Ecto neural progenitor cell (in vitro differentiated cells): ENCODE measurements around the gene NAA15.
A peak's percentile ranks its signal among the peaks of the same experiment; 100 is the strongest.
"Not testable (repeated sequence)": the region's sequence is repeated elsewhere in the genome, so short reads cannot be mapped to it uniquely, and the experiment has no call there.

ENCODE experiments used
- DNase-seq: peaks from one replicate; pipeline ENCODE4 v3.0.0-alpha.2; 2018; ENCODE audit warnings: low spot score

The NAA15 gene

GRCh38 chr4:139451997-139452396 is 150.7 kb downstream of the NAA15 start:
- no peak for DNase-seq

DNA sequence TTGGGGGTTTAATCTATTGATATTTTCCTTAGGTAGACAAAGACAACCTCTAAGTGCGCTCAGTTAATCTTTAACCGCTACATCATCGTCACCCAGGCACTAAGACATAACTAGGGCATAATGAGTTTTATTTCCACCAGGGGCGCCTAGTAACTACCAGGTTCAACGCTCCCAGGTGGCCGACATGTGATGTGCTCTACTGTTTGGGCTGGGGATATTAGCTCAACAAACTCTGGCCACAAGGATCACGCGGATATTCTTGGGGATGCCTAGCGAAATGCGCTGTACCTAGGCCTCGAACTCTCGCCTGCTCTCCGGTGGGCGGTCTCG is 151.7 kb downstream of the NAA15 start:
- DNase-seq: no peak

GRCh38 chr4:139453371-139454110 is 152.2 kb downstream of the NAA15 start:
- DNase-seq: peak; percentile 96

DNA sequence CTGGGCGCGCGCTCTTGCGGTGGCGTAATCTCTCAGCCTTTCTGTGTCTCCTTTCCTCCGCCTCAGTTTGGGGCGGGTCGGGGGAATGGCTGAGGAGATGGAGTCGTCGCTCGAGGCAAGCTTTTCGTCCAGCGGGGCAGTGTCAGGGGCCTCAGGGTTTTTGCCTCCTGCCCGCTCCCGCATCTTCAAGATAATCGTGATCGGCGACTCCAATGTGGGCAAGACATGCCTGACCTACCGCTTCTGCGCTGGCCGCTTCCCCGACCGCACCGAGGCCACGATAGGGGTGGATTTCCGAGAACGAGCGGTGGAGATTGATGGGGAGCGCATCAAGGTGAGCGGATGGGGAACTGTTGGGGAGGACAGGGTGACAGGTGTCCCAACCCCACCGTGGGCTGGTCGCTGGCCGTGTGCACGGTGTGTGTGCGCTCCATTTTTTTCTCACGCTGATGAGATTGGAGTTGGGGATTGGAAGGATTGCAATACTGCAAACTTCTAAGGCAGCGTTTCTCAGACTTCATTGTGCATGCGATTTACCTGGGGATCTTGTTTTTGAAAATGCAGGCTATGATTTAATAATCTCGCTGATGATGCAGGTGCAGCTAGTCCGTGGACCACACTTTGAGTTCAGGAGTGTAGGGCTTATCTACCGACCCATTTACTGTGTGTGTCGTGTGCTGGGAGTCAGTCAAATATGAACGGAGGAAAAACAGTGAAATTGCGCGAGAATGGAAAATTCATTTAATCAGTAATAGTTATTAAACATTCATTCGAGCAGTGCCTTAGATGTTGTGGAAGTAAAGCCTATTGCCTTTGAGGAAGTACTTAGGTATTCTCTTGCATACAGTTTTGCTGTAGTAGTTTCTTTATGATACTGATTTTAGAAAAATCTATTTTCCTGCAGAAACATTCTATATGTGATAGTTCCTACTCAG is 153.1 kb downstream of the NAA15 start, which contains the start of gene RAB33B:
TSS of gene RAB33B (plus strand) at position 11 of the 935 bp plus-strand sequence. CDS start at position 86, 75 bp downstream.
- DNase-seq: no peak

DNA sequence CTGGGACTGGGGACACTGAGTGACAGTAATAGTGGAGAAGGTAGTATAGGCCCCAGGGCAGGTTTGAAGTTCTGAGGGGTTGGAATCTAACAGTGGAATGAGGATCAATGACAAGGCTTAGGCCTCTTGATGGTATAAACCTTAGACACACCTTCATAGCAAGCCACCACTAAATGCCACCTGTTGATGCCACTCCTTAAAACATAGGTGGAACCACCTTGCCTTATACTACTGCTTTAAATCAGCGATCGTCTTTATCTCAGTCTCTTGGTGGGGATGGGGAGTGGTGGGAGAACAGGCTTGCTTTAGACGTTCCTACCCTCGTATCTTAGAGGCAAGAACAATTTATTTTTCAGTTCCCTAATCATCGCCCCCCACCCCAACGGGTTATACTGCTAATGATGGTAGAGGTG is 153.8 kb downstream of the NAA15 start:
- no peak for DNase-seq

GRCh38 chr4:139457318-139457717 is 156.0 kb downstream of the NAA15 start:
- no peak for DNase-seq

DNA sequence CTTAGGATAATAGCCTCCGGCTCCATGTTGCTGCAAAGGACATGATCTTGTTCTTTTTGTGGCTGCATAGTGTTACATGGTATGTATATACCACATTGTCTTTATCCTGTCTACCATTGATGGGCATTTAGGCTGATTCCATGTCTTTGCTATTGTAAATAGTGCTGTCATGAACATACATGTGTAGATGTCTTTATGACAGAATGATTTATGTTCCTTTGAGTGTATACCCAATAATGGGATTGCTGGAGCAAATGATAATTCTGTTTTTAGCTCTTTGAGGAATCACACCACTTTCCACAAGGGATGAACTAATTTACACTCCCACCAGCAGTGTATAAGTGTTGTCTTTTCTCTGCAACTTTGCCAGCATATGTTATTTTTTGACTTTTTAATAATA is 157.2 kb downstream of the NAA15 start:
- DNase-seq: no peak

- DNase-seq: no peak
Measured at GRCh38 chr4:139458999-139459398, 157.7 kb downstream of the NAA15 start.

- no peak for DNase-seq
Measured at GRCh38 chr4:139460565-139460964, 159.3 kb downstream of the NAA15 start.

GRCh38 chr4:139461022-139461628 is 159.8 kb downstream of the NAA15 start:
- DNase-seq: no peak

DNA sequence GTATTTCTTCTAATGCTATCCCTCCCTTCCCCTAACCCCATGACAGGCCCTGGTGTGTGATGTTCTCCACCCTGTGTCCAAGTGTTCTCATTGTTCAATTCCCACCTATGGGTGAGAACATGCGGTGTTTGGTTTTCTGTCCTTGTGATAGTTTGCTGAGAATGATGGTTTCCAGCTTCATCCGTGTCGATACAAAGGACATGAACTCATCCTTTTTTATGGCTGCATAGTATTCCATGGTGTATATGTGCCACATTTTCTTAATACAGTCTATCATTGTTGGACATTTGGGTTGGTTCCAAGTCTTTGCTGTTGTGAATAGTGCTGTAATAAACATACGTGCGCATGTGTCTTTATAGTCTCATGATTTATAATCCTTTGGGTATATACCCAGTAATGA is 163.2 kb downstream of the NAA15 start:
- DNase-seq: not testable (repeated sequence)

GRCh38 chr4:139465922-139466321 is 164.6 kb downstream of the NAA15 start:
- DNase-seq: no peak

GRCh38 chr4:139468756-139469155 is 167.5 kb downstream of the NAA15 start:
- DNase-seq: not testable (repeated sequence)

DNA sequence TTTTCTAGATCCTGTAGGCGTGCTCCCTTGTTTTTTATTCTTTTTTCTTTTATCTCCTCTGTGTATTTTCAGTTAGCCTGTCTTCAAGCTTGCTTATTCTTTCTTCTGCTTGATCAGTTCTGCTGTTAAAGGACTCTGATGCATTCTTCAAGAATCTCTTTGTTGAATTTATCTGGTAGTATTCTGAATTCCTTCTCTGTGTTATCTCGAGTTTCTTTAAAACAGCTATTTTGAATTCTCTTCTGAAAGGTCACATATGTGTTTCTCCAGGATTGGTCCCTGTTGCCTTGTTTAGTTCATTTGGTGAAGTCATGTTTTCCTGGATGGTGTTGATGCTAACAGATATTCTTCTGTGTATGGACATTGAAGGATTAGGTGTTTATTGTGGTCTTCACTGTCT is 167.9 kb downstream of the NAA15 start:
- no peak for DNase-seq
